WTC11 (cell line): ENCODE data around the gene CSF2. TPM values are rescaled to one million over a fixed set of nuclear protein-coding genes. Genes with fewer than 3 reads are reported as not detected.

Experiments used
- ATAC-seq: fragments of 200-7000 bp; cut with Tn5 transposase; 2 replicates; pipeline ENCODE4 v1.10.0; 2021; ENCODE audit warnings: mild to moderate bottlenecking, moderate library complexity
- CTCF ChIA-PET: fragments of 300-600 bp; sonication (Branson Sonifier 250); formaldehyde crosslinking; loops from one replicate; lab custom pipeline; 2021; ENCODE audit warnings: antibody characterized with exemption; lab: Charles Lee
- POLR2A ChIA-PET: fragments of 350-600 bp; sonication (Branson Sonifier 250); formaldehyde crosslinking; loops from one replicate; lab custom pipeline; 2021; ENCODE audit warnings: antibody characterized with exemption; lab: Charles Lee
- DNase-seq: peaks from one replicate; pipeline ENCODE4 v3.0.0; 2021; ENCODE audit warnings: low spot score
- H3K27ac Mint-ChIP-seq: 2 replicates; pipeline ENCODE4 v1.8.0; 2021; ENCODE audit warnings: mixed read lengths
- H3K27me3 Mint-ChIP-seq: 2 replicates; pipeline ENCODE4 v1.8.0; 2021; ENCODE audit warnings: low read depth, mild to moderate bottlenecking, moderate library complexity, mixed read lengths
- H3K36me3 Mint-ChIP-seq: 2 replicates; pipeline ENCODE4 v1.8.0; 2021; ENCODE audit warnings: mixed read lengths
- H3K4me1 Mint-ChIP-seq: 2 replicates; pipeline ENCODE4 v1.8.0; 2022; ENCODE audit warnings: mixed read lengths
- H3K4me3 Mint-ChIP-seq: 2 replicates; pipeline ENCODE4 v1.8.0; 2021; ENCODE audit warnings: mild to moderate bottlenecking, moderate library complexity, mixed read lengths
- H3K9me3 Mint-ChIP-seq: 2 replicates; pipeline ENCODE4 v1.8.0; 2021; ENCODE audit warnings: mixed read lengths
- CREB1 ChIP-seq: sonication (generic); formaldehyde crosslinking; IDR thresholded peaks from 2 replicates; pipeline ENCODE4 v1.8.0; 2023; ENCODE audit warnings: mild to moderate bottlenecking, missing genetic modification reagents
- E2F4 ChIP-seq: sonication (generic); formaldehyde crosslinking; IDR thresholded peaks from 2 replicates; pipeline ENCODE4 v1.8.1; 2022; ENCODE audit warnings: low read depth, mild to moderate bottlenecking, moderate library complexity, missing genetic modification reagents, borderline replicate concordance
- ESRRA ChIP-seq: sonication (generic); formaldehyde crosslinking; IDR thresholded peaks from 2 replicates; pipeline ENCODE4 v1.8.1; 2022; ENCODE audit warnings: mild to moderate bottlenecking, missing genetic modification reagents, borderline replicate concordance
- FOXJ3 ChIP-seq: sonication (generic); formaldehyde crosslinking; IDR thresholded peaks from 2 replicates; pipeline ENCODE4 v1.9.0; 2021; ENCODE audit warnings: missing genetic modification reagents, mild to moderate bottlenecking, borderline replicate concordance
- GABPB1 ChIP-seq: sonication (generic); formaldehyde crosslinking; IDR thresholded peaks from 2 replicates; pipeline ENCODE4 v1.8.1; 2023; ENCODE audit warnings: mild to moderate bottlenecking, missing genetic modification reagents
- GRHL2 ChIP-seq: fragments of 250-450 bp; sonication (Bioruptor Pico); IDR thresholded peaks from 2 replicates; pipeline ENCODE4 v1.8.0; 2022; ENCODE audit warnings: mild to moderate bottlenecking, moderate library complexity; ENCODE audit not compliant: insufficient replicate concordance, severe bottlenecking
- HMGA2 ChIP-seq: fragments of 250-450 bp; sonication (Bioruptor Pico); IDR thresholded peaks from 2 replicates; pipeline ENCODE4 v1.4.0; 2021; ENCODE audit warnings: mild to moderate bottlenecking, moderate library complexity
- IRF1 ChIP-seq: sonication (generic); formaldehyde crosslinking; IDR thresholded peaks from 2 replicates; pipeline ENCODE4 v1.8.0; 2023; ENCODE audit warnings: missing genetic modification reagents
- IRF2 ChIP-seq: sonication (generic); formaldehyde crosslinking; IDR thresholded peaks from 2 replicates; pipeline ENCODE4 v1.8.0; 2022; ENCODE audit warnings: low read depth, missing genetic modification reagents, borderline replicate concordance
- MXD4 ChIP-seq: fragments of 250-450 bp; sonication (Bioruptor Pico); IDR thresholded peaks from 2 replicates; pipeline ENCODE4 v1.8.0; 2021; ENCODE audit warnings: mild to moderate bottlenecking, moderate library complexity, borderline replicate concordance
- NFE2L1 ChIP-seq: sonication (generic); formaldehyde crosslinking; IDR thresholded peaks from 2 replicates; pipeline ENCODE4 v1.8.1; 2023; ENCODE audit warnings: missing genetic modification reagents
- NR3C1 ChIP-seq: sonication (generic); formaldehyde crosslinking; conservative IDR thresholded peaks from 2 replicates; pipeline ENCODE4 v1.8.1; 2023; ENCODE audit warnings: low read depth, mild to moderate bottlenecking, missing genetic modification reagents
- PREB ChIP-seq: sonication (generic); formaldehyde crosslinking; IDR thresholded peaks from 2 replicates; pipeline ENCODE4 v1.8.1; 2022; ENCODE audit warnings: mild to moderate bottlenecking, missing genetic modification reagents, moderate library complexity, borderline replicate concordance
- SMAD3 ChIP-seq: sonication (generic); formaldehyde crosslinking; IDR thresholded peaks from 2 replicates; pipeline ENCODE4 v1.8.0; 2022; ENCODE audit warnings: missing genetic modification reagents, mild to moderate bottlenecking, borderline replicate concordance
- TEAD1 ChIP-seq: sonication (generic); formaldehyde crosslinking; IDR thresholded peaks from 2 replicates; pipeline ENCODE4 v1.8.0; 2022; ENCODE audit warnings: mild to moderate bottlenecking, missing genetic modification reagents
- TEAD4 ChIP-seq: sonication (generic); formaldehyde crosslinking; IDR thresholded peaks from 2 replicates; pipeline ENCODE4 v1.8.0; 2022; ENCODE audit warnings: mild to moderate bottlenecking, missing genetic modification reagents
- ZNF138 ChIP-seq: sonication (generic); formaldehyde crosslinking; conservative IDR thresholded peaks from 2 replicates; pipeline ENCODE4 v1.8.1; 2022; ENCODE audit warnings: mild to moderate bottlenecking, moderate library complexity, missing genetic modification reagents
- ZNF232 ChIP-seq: sonication (generic); formaldehyde crosslinking; IDR thresholded peaks from 2 replicates; pipeline ENCODE4 v1.8.0; 2022; ENCODE audit warnings: mild to moderate bottlenecking, missing genetic modification reagents
- ZNF263 ChIP-seq: sonication (generic); formaldehyde crosslinking; IDR thresholded peaks from 2 replicates; pipeline ENCODE4 v1.8.1; 2022; ENCODE audit warnings: low read depth, mild to moderate bottlenecking, moderate library complexity, missing genetic modification reagents
- ZNF317 ChIP-seq: sonication (generic); formaldehyde crosslinking; IDR thresholded peaks from 2 replicates; pipeline ENCODE4 v1.8.1; 2023; ENCODE audit warnings: low read depth, mild to moderate bottlenecking, moderate library complexity, missing genetic modification reagents, borderline replicate concordance
- total RNA-seq: library from RNA; stranded (reverse); gene quantifications from 3 replicates; pipeline ENCODE4 v1.2.3, GENCODE V29; 2021
- TF ChIP-seq, protein P1 (sequence below): sonication (generic); formaldehyde crosslinking; IDR thresholded peaks from 2 replicates; pipeline ENCODE4 v1.8.1; 2023; ENCODE audit warnings: mild to moderate bottlenecking, moderate library complexity, missing genetic modification reagents
- TF ChIP-seq, protein P2 (sequence below): fragments of 250-450 bp; sonication (Bioruptor Pico); conservative IDR thresholded peaks from 2 replicates; pipeline ENCODE4 v1.9.0; 2021; ENCODE audit warnings: mild to moderate bottlenecking
- TF ChIP-seq, protein P3 (sequence below): fragments of 250-450 bp; sonication (Bioruptor Pico); IDR thresholded peaks from 2 replicates; pipeline ENCODE4 v1.9.0; 2021; ENCODE audit warnings: mild to moderate bottlenecking
- TF ChIP-seq, protein P4 (sequence below): sonication (generic); formaldehyde crosslinking; IDR thresholded peaks from 2 replicates; pipeline ENCODE4 v1.8.1; 2023; ENCODE audit warnings: mild to moderate bottlenecking, missing genetic modification reagents, moderate library complexity

CSF2 gene
- total RNA-seq, 1 experiment from 2014 or later, result not detected

DNA sequence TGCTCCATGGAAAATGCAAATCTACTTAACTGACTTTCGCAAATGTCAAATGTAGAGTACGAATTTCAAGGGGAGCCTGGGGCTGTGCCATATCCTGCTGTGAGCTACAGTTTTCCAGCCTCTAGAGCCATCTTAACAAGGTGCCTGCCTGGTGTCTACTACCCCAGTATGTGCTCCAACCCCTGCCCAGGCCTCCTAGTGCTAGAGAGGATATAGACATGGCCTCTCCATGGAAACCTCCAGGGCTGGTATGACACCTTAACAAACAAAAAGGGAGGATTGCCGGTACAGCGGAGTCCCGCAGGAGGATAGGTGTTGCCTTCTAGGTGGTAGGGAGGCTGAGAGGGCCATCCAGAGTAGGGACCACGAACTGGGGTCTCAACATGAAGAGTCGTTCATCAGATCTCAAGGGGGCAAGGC is 26.7 kb upstream of the CSF2 start (continued):
- TF ChIP-seq HMGA2 (CRISPR knock-in tag) (no peak), ZNF138 (CRISPR knock-in tag) (no peak), ZNF263 (CRISPR knock-in tag) (no peak), TEAD4 (no peak), SMAD3 (CRISPR knock-in tag) (no peak), MXD4 (CRISPR knock-in tag) (no peak)
- TF ChIP-seq, protein P1, sequence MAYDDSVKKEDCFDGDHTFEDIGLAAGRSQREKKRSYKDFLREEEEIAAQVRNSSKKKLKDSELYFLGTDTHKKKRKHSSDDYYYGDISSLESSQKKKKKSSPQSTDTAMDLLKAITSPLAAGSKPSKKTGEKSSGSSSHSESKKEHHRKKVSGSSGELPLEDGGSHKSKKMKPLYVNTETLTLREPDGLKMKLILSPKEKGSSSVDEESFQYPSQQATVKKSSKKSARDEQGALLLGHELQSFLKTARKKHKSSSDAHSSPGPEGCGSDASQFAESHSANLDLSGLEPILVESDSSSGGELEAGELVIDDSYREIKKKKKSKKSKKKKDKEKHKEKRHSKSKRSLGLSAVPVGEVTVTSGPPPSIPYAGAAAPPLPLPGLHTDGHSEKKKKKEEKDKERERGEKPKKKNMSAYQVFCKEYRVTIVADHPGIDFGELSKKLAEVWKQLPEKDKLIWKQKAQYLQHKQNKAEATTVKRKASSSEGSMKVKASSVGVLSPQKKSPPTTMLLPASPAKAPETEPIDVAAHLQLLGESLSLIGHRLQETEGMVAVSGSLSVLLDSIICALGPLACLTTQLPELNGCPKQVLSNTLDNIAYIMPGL (CRISPR knock-in tag), result no peak

DNA sequence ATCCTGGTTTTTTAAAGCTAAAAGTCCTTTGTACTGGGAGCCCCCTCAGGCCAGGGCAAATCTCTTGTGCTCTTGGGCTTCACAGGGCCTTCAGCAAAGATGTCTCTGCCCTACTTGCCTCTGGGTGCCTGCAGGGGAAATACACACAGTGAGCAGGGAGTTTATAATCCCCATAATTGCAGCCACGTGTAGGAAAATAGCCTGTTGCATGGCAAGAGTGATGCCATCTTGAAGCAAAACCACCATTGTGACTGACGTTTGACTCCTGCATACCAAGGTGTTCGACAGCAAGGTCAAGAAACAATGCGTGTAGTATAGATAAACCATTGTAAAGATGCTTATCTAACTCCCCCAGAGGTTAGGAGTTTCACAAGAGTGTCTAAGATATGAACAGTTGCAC is 24.5 kb upstream of the CSF2 start:
- DNase-seq (no peak), ATAC-seq (no peak)
- Mint-ChIP-seq H3K4me3 (no peak overlapping the region), H3K27ac (no peak overlapping the region), H3K4me1 (peaks cover 14% of the 10 kb centered on the region)
- ChIA-PET POLR2A (no interaction called here), CTCF (interaction anchor here (2.9 kb wide), 1 partner anchor 14 kb away, joined by 11 read pairs; no protein-coding TSS in a partner anchor)
- no peak for TF ChIP-seq PREB (CRISPR knock-in tag)
- no peak for TF ChIP-seq ZNF317
- no peak for TF ChIP-seq NR3C1 (CRISPR knock-in tag)
- TF ChIP-seq, protein P2, sequence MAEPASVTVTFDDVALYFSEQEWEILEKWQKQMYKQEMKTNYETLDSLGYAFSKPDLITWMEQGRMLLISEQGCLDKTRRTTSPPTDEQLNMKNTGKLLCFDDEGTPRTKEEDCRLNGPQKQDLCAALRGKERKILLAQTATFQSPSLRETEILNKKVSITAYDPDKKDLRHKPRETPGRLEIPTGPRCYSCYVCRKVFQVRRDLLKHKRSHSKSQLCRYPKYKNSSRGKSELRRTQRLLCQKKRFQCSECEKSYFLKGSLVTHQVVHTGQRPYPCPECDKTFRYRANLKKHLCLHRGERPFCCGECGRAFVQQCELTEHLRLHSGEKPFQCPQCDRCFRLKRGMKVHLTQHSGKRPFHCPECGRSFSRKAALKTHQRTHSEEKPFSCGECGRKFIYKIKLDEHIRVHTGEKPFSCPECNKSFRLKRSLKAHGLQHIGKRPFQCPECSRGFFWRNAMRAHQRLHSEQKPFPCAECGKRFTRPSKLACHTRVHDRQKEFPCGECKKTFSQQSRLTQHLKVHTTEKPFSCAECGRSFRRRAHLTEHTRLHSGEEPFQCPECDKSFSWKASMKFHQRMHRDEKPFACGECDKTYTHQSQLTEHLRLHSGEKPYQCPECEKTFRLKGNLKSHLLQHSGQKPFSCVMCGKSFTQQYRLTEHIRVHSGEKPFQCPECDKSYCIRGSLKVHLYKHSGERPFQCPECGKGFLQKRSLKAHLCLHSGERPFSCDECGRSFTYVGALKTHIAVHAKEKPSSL (CRISPR knock-in tag), result no peak
- TF ChIP-seq SMAD3 (CRISPR knock-in tag), result no peak
- no peak for TF ChIP-seq E2F4 (CRISPR knock-in tag)
- TF ChIP-seq, all 79 proteins: peak for 0
- Mint-ChIP-seq H3K9me3 (peaks cover 3% of the 10 kb centered on the region), H3K36me3 (no peaks in the 10 kb centered on the region), H3K27me3 (no peaks in the 10 kb centered on the region)

- no peak for ATAC-seq
- CTCF ChIA-PET, result interaction anchor here (2.9 kb wide), 1 partner anchor 13 kb away, joined by 11 read pairs; no protein-coding TSS in a partner anchor
- TF ChIP-seq NFE2L1 (CRISPR knock-in tag) (no peak), IRF1 (CRISPR knock-in tag) (no peak), FOXJ3 (CRISPR knock-in tag) (no peak), GRHL2 (CRISPR knock-in tag) (no peak), GABPB1 (CRISPR knock-in tag) (no peak), TEAD1 (no peak), CREB1 (CRISPR knock-in tag) (no peak), IRF2 (CRISPR knock-in tag) (no peak), ESRRA (no peak), HMGA2 (CRISPR knock-in tag) (no peak), ZNF232 (CRISPR knock-in tag) (no peak)
- TF ChIP-seq, protein P3, sequence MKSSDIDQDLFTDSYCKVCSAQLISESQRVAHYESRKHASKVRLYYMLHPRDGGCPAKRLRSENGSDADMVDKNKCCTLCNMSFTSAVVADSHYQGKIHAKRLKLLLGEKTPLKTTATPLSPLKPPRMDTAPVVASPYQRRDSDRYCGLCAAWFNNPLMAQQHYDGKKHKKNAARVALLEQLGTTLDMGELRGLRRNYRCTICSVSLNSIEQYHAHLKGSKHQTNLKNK (CRISPR knock-in tag), result no peak
- TF ChIP-seq, protein P4, sequence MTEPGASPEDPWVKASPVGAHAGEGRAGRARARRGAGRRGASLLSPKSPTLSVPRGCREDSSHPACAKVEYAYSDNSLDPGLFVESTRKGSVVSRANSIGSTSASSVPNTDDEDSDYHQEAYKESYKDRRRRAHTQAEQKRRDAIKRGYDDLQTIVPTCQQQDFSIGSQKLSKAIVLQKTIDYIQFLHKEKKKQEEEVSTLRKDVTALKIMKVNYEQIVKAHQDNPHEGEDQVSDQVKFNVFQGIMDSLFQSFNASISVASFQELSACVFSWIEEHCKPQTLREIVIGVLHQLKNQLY (CRISPR knock-in tag), result no peak
- TF ChIP-seq, protein P1 (CRISPR knock-in tag), result no peak
Measured at GRCh38 chr5:132049559-132049958, 24.0 kb upstream of the CSF2 start.

More at GRCh38 chr5:132049559-132049958, 24.0 kb upstream of the CSF2 start:
- Mint-ChIP-seq H3K4me1 (peaks cover 14% of the 10 kb centered on the region), H3K9me3 (peaks cover under 1% of the 10 kb centered on the region; the same call in 1 of the 2 replicates), H3K4me3 (no peak overlapping the region), H3K27ac (no peak overlapping the region), H3K36me3 (no peaks in the 10 kb centered on the region), H3K27me3 (no peaks in the 10 kb centered on the region)
- POLR2A ChIA-PET, result no interaction called here
- no peak for DNase-seq
